GM21786 (cell line): Measurements from ENCODE around the gene VPS72.
"Not testable (repeated sequence)": the region's sequence is repeated elsewhere in the genome, so short reads cannot be mapped to it uniquely, and the experiment has no call there.

Experiments used
- ATAC-seq: cut with Tn5 transposase; IDR thresholded peaks from one replicate; pipeline ENCODE4 v1.9.1; 2021; ENCODE audit not compliant: unreplicated experiment

The VPS72 gene

GRCh38 chr1:151189637-151190445 lies at the start of gene VPS72:
Gene VPS72 (minus strand): TSS chr1:151190197. CDS start chr1:151190121, 76 bp downstream.
- peak; percentile 85 for ATAC-seq

DNA sequence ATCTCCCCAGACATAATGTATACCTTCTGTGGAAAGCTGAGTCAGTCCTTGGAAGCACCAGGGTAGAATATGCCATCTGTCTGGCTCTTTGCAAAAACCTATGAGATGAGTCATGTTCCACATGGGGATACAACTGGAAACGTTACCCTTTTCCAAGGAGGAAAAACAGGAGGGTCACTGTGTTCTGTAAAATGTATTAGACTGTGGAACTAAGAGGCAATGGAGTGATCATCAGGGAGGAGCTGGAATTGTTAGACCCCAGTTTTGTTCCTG lies 48.4 kb upstream of the VPS72 start:
- no peak for ATAC-seq

- ATAC-seq: no peak
Observed at GRCh38 chr1:151237678-151238466, 47.9 kb upstream of the VPS72 start.

- no peak for ATAC-seq
Observed at GRCh38 chr1:151235235-151235634, 45.2 kb upstream of the VPS72 start.

GRCh38 chr1:151222130-151222529 lies 32.1 kb upstream of the VPS72 start:
- no peak for ATAC-seq

DNA sequence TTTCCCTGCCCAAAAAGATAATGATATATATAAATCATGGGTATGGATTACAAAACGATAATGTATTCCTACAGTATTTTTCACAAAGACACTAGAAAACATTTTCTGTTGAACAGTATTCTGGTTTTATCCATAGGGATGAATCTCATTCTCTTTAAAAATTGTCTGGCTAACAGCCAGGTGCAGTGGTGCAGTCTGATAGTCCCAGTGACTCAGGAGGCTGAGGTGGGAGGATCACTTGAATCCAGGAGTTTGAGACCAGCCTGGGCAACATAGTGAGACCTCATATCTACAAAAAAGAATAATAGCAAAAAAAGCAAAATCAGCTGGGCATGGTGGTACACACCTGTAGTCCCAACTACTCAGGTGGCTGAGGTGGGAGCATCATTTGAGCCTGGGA lies 31.6 kb upstream of the VPS72 start:
- ATAC-seq: no peak

GRCh38 chr1:151213560-151213959 lies 23.6 kb upstream of the VPS72 start:
- no peak for ATAC-seq

- ATAC-seq: no peak
Observed at GRCh38 chr1:151211972-151212705, 22.1 kb upstream of the VPS72 start.

DNA sequence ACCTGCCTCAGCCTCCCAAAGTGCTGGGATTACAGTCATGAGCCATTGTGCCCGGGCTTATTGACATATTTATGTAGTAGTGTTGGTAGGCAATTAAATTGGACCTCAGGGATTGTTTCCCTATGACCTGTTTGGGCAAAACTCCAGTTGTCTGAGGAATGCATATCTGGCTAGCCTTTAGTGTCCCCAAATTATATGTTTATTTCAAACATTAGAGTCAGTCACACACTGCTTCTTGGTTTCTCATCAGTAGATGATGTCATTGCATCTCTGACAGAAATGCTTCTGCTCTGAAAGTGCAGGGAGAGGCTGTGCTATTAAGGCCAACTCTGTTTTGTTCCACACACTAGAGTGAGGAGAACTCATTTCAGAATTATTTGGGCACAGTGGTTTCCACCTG lies 20.8 kb upstream of the VPS72 start:
- no peak for ATAC-seq

DNA sequence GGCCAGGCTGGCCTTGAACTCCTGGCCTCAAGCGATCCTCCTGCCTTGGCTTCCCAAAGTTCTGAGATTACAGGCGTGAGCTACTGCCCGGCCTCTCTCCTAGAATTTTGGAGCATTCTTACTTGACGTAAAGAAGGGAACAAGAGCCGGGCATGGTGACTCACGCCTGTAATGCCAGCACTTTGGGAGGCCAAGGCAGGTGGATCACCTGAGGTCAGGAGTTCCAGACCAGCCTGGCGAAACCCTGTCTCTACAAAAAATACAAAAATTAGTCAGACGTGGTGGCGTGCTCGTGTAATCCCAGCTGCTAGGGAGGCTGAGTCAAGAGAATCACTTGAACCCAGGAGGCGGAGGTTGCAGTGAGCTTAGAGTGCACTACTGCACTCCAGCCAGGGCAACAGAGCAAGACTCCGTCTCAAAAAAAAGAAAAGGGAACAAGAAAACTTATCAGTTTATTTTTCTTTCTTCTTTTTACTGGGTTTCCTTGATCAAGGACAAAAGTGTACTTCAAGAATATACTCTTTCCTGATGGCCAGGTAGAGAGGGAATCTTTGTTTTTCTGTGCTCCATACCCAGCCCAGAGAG lies 15.5 kb upstream of the VPS72 start:
- ATAC-seq: not testable (repeated sequence)

DNA sequence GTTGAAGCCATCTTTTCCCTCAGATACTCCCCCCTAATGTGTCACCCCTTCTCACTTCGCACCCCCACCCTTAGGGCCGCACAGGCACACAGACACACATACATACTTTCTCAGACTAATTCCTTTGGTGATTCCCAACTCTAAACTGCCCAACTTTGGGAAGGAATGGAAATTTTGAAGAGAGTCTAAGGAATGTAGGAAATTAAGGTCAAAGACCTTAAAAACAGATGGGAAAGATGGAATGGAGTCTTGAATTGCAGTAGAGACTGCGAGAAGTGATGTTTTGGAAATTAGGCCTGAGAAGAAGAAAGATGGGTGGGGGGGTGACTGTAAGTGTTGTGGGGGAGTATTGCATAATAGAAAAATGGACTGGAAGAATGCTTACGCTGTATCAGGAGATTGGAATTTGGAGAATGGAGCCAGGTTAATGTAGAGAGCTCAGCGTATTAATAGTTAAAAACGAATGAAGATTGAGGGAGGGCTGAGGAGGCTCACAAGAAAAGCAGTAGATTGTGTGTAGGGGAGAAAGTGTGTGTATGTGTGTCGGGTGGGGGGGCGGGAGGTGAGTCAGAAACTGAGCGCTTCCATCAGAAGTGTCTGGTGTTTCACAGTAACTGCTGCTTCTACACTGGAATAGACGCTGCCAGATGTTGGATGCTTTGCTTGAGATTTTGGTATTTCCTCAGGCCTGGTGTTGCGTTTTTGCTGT lies 10.0 kb upstream of the VPS72 start:
- no peak for ATAC-seq

DNA sequence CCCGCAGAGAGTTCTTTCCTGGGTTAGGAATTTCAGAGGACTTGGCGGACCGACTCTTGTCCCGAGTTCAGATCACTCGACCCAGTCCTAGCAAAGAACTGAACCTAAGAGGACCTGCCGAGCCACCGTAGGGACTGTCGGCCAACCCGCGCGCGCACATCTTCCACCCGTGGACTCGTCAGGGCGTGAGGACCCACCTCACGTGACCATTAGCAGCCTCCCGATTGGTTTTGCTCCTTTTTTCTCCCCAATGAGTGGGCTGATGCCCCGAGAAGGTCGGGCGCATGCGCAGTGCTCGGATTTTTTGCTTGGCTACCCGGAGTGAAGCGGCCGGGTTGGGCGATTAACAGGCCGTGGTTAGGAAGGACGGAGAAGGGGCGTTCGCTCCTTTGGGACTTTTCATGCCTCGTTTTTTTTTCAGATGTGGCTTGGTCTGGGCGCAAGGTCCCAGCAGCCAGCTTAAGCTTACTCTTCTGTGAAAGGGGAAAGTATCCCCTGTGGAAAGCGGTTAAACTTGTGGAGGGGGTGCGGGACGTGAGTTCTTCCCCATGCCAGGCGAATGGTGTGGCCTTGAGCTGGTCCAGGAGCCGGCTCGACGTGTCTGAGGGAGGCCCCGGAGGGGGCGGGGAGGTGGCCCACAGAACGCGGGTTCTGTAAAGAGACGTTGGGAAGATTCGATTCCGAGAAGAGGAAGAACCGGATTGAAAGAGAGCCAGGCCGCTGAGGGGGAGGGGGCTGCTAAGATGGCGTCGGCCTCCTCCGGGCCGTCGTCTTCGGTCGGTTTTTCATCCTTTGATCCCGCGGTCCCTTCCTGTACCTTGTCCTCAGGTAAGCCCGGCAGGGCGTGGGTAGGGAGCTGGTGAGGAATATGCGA lies 8.5 kb upstream of the VPS72 start, which contains the start of gene PIP5K1A:
PIP5K1A (plus strand) TSS at position 299 of the 874 bp plus-strand sequence; CDS start at position 744, 445 bp downstream.
- peak; percentile 86 for ATAC-seq

- no peak for ATAC-seq
Observed at GRCh38 chr1:151197863-151198253, 7.9 kb upstream of the VPS72 start.

DNA sequence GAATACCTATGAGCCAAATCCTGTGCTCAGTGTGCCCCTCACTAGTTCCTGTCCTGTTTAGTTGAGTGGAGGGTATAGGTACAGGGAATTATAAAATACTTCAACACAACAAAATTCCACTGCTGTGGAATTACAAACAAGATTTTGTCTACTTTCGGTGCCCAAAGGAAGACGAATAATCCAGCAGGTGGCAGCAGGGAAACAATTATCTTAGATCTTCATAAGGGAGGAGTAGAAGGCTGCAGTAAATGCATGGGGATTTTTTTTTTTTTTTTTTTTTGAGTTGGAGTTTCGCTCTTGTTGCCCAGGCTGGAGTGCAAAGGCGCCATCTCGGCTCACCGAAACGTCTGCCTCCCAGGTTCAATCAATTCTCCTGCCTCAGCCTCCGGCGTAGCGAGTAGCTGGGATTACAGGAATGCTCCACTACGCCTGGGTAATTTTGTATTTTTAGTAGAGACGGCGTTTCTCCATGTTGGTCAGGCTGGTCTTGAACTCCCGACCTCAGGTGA lies 6.3 kb upstream of the VPS72 start:
- ATAC-seq: no peak

DNA sequence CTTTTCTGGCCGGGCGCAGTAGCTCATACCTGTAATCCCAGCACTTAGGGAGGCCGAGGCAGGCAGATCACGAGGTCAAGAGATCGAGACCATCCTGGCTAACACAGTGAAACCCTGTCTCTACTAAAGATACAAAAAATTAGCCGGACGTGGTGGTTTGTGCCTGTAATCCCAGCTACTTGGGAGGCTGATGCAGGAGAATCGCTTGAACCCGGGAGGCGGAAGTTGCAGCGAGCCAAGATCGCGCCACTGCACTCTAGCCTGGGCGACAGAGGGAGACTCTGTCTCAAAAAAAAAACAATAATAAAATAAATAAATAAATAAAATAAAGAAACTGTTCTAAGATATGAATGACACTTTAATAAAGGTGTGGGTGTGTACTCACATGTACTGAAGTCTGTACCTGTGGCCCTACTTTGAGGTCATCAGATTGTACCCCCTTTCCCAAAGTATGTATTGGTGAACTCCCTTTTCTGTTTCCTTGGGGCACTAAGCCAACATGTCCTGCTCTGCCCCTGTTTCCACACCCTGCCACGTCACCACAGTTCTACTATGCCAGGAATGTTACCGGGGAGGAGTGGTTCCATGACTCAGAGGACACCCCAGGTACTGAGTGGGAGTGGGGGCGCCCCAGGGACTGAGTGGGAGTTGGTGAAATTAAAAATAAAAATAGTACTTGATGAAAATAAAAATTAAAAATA lies 5.0 kb upstream of the VPS72 start:
- not testable (repeated sequence) for ATAC-seq

GRCh38 chr1:151193856-151194255 lies 3.9 kb upstream of the VPS72 start:
- no peak for ATAC-seq

DNA sequence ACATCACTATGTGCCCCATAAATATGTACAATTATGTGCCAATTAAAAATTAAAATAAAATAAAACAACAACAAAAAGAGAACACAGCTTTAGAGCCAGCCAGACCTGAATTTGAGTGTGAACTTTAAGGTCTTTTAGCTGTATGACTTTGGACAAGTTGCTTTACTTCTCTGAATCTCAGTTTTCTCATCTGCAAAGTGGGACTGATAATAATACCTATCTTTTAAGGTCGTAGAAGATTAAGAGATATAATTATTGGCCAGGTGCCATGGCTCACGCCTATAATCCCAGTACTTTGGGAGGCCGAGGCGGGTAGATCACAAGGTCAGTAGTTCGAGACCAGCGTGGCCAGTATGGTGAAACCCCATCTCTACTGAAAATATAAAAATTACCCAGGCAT lies 3.3 kb upstream of the VPS72 start:
- no peak for ATAC-seq

GRCh38 chr1:151192047-151192446 lies 2.0 kb upstream of the VPS72 start:
- no peak for ATAC-seq

- not testable (repeated sequence) for ATAC-seq
Observed at GRCh38 chr1:151188667-151189066, 1.3 kb downstream of the VPS72 start.
